Activated CD4-positive, CD25-positive, alpha-beta regulatory T cell (primary cell): Measurements from ENCODE around the gene EPHB6.

ENCODE experiments used
- DNase-seq, 4 experiments: peaks; one replicate each; lab custom pipeline; 2025; lab: John Stamatoyannopoulos, UW

EPHB6 gene

DNA sequence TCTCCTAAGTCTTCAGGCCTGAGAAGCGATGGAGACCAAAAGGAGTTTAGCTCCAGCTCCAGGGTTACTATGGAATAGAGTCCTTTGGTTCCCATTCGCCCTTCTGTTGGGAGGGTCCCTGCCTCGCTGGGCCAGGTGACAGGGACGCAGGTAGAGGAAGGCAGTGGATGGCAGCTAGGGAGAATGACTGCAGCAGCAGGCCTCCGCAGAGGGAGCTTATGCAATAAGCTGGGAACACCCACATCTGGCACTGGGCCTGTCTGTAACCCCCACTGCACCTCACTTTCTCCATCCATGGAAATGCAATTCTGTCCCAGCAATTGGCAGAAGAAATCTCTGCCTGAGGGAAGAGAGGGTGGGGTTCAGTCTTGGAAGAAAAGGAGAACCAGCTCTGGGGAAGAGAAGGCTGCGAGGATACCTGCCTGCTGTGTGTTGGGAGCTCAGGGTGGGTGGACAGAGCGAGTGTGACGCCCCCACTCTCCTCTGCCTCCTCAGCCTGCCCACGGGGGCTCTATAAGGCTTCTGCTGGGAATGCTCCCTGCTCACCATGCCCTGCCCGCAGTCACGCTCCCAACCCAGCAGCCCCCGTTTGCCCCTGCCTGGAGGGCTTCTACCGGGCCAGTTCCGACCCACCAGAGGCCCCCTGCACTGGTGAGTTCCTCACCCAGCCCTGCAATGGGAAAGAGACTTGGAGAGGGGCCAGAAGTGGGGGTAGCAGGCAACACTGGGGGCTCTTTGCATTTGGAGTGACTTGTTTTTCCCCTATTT is 10.3 kb downstream of the EPHB6 start:
- DNase-seq: no peak

DNA sequence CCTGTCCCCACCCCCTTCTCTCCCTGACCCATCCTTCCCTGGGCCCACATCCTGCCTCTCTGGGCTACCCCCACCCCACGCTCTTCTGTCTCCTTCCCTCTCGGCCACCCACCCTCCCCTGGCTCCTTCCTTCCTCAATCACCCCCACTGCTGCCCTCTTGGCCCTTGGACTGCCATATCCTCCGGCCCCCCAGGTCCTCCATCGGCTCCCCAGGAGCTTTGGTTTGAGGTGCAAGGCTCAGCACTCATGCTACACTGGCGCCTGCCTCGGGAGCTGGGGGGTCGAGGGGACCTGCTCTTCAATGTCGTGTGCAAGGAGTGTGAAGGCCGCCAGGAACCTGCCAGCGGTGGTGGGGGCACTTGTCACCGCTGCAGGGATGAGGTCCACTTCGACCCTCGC is 10.9 kb downstream of the EPHB6 start:
- no peak for DNase-seq

DNA sequence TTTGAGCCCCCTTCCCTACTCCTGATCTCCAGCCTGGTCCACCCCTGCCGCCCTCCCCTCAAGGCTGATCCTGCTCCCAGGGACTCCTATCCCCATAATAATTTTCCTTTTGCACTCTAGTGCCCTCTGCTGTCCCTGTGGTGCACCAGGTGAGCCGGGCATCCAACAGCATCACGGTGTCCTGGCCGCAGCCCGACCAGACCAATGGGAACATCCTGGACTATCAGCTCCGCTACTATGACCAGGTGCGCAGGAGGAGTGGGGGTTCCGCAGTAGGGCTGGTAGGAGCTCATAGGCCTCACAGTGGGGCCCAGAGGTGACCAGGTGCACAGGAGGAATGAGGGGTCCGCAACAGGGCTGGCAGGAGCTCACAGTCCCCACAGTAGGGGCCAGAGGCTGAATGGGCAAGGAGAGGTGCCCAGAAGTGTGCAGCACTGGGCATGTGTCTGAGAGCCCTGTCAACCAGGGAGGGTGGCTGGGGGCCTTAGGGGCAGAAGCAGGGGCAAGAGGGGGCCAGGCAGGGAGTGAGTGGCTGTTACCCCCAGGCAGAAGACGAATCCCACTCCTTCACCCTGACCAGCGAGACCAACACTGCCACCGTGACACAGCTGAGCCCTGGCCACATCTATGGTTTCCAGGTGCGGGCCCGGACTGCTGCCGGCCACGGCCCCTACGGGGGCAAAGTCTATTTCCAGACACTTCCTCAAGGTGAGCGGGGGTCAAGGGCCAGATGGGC is 11.7 kb downstream of the EPHB6 start:
- DNase-seq: no peak

DNA sequence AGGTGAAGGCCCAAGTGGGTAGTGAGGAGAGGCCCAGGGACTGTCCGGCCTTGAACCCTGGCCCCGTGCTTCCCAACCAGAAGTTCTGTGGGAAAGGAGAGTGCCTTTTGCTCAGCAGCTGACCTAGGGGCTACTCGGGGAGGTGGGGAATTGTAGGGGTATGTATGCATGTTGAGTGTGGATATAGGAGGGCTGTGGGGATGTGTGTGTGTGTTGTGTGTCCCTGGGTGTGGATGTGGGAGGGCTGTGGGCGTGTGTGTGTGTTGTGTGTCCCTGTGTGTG is 12.2 kb downstream of the EPHB6 start:
- no peak for DNase-seq

DNA sequence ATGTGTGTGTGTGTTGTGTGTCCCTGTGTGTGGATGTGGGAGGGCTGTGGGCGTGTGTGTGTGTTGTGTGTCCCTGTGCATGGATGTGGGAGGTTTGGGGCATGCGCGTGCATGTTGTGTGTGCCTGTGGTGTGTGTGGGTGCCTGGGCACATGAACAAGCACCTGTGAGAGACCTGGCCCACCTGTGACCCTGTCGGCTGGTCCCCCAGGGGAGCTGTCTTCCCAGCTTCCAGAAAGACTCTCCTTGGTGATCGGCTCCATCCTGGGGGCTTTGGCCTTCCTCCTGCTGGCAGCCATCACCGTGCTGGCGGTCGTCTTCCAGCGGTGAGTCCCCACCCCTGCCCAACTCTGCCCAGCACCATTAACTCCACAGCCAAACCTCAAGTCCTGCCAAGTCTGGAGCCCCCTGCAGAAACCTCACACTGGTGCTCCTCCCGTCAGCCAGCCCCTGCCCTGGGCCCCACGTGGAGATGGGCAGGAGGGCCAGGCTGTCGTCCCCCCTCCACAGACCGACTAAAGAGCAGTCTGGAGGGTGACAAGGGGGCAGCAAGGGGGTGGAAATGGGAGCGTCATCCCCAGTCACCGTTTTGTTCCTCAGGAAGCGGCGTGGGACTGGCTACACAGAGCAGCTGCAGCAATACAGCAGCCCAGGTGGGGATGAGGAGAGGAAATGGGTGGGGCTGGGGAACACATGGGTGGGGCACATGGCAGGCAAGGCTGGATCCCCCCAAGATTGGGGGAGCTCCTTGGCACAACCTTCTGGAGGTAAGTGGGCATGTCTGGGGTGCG is 12.7 kb downstream of the EPHB6 start:
- DNase-seq: no peak

DNA sequence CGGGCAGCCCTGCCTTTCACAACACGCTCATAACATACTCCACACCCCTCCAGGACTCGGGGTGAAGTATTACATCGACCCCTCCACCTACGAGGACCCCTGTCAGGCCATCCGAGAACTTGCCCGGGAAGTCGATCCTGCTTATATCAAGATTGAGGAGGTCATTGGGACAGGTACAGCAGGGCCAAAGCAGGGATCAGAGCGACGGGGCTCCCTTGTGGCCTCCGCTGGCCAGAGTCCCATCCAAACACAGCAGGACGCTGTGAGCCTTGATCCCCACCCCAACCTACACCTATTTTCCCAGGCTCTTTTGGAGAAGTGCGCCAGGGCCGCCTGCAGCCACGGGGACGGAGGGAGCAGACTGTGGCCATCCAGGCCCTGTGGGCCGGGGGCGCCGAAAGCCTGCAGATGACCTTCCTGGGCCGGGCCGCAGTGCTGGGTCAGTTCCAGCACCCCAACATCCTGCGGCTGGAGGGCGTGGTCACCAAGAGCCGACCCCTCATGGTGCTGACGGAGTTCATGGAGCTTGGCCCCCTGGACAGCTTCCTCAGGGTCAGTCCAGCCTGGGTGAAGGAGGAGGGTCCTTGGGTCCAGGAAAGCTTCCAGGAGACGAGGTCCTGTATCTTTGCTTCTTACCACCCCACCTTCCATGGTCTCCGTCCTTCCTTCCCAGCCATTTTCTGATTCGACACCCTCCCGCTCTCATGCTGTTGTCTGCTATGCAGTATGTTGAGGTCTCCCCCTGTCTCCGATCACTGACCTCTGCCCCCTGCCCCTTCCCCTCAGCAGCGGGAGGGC is 13.5 kb downstream of the EPHB6 start:
- DNase-seq: no peak

DNA sequence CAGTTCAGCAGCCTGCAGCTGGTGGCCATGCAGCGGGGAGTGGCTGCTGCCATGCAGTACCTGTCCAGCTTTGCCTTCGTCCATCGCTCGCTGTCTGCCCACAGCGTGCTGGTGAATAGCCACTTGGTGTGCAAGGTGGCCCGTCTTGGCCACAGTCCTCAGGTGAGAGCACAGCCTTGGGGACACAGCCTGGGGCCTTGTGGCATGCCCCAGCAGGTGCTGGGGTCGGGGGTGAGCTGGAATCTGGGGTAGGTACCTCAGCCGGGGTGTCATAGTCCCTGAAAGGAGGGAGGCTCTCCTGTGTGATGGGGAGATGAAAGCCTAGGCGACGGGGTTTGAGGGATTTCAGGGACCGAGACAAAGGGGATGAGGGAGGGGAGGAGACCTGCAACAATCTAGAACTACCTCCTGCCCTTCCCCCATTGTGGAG is 14.1 kb downstream of the EPHB6 start:
- no peak for DNase-seq

DNA sequence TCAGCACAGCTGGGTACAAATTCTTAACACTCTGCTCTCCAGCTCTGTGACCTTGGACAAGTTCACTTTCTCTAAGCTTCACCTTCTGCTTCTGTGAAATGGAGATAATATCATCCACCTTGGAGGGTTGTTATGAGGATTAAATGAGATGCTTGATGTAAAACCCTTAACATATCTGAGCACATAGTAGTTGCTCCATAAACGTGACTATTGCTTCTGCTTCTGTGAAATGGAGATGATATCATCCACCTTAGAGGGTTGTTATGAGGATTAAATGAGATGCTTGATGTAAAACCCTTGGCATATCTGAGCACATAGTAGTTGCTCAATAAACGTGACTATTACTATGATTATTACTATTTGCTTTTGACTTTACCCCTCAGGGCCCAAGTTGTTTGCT is 14.6 kb downstream of the EPHB6 start:
- DNase-seq: no peak

DNA sequence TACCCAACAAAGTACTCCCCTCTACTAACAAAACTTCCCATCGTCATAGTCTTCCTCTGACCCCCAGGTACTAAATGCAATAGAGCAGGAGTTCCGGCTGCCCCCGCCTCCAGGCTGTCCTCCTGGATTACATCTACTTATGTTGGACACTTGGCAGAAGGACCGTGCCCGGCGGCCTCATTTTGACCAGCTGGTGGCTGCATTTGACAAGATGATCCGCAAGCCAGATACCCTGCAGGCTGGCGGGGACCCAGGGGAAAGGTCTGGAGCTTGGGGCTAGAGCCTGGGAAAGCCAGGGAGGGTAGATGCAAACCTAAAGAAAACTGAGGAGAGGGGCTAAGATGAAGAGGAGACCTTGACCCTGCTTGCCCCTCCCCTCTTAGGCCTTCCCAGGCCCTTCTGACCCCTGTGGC is 15.3 kb downstream of the EPHB6 start:
- DNase-seq: no peak

DNA sequence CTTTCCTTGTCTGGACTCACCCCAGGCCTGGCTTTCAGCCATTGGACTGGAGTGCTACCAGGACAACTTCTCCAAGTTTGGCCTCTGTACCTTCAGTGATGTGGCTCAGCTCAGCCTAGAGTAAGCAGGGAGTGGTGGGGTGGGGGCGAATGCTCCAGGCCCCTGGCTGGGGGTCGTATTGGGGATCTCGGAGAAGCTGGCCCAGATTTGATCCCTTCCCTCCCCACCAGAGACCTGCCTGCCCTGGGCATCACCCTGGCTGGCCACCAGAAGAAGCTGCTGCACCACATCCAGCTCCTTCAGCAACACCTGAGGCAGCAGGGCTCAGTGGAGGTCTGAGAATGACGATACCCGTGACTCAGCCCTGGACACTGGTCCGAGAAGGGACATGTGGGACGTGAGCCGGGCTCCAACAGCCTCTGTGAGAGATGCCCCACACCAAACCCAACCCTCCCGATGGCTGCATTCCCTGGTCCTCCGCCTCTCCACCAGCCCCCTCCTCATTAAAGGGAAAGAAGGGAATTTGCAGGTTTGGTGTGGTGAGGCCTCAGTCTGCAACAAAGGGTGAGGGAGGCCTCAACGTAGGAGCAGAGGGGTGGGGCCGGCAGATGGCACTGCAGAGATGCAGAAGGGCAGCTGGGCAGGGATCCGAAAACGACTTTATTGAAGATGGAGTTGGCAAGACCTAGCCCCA is 15.8 kb downstream of the EPHB6 start:
- DNase-seq: no peak

DNA sequence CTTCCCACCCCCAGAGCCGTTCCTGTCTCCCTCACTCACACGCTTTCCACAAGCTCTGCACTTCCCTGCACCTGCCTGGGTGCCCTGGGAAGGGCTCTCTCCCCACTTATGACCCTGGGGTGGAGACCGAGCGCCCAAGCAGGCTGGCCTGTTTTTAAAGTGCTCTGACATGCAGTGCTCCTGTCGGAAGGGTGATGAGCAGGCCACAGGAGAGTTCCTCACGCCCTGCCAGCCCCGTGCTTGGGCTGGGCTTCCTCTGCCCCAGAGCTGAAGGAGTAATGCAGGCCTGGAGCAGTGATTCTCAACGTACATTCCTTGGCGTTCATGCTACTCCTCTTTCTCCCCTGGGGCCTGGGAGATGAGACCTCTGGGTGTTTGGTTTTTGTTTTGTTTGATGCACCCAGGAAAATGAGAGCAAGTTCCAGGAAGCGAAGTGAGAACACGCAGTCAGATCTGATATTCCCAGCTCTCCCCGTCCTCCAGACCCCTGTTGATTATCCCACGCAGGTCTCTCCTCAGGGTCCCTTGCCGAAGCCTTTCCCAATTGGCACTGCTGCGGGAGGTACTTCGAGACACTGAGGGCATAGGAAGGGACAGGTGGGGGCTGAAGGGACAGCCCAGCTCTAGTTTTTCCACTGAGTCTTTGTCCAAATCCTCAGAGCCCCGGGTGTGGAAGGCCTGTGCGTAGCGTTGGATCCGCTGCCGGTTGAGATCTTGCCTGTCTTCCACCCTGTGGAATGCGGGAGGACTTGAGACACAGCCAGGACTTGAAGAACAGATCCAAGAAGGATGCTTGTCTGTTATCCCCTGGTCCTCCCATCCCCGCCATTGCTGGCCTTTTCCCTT is 16.6 kb downstream of the EPHB6 start:
- DNase-seq: no peak

DNA sequence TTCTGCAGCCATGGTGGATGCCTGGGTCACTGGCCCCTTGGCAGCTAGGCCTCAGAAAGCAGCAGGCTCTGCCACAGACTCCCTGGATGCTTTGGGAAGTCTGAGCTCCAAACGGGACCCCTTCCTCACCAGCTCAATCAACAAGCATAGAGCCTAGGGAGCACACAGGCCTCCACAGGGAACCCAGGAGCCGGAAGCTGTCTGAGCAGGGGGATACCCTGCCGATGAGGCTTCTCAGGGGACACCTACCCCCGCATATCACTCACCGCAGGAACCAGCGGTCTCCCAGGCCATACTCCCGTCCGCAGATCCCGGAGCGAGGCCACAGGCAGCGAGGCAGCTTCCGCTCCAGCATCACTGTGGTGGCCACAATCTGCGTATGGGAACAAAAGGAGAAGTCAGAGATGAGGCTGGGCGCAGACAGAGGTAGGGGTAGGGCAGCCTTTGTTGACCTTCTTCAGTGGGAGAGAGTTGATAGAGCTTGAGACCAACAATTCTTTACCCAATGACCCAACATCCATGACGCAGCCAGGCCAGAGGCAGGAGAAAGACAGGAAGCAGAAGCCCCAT is 17.3 kb downstream of the EPHB6 start:
- no peak for DNase-seq

DNA sequence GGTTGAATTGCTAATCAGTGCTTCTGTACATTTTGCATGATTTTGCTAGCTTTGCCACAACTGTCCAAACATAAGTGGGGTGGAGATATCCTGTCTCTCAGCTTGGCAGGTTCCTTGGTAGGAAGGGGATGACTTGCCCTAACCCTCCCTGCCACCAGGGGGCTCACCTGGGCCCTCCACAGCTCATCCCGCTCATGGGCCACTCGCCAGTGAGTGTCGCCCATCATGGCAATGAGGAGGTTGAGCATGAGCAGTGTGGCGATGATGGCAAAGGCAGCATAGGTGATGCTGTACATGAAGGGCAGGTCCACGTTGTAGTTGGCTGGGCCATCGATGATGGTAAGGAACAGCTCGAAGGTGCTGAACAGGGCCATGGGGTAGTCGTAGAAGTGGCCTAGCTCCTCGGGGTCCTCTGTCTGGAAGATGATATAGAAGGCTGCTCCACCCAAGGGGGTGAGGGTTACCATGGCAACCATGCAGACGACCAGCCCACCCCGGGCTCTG is 18.5 kb downstream of the EPHB6 start:
- DNase-seq: no peak

DNA sequence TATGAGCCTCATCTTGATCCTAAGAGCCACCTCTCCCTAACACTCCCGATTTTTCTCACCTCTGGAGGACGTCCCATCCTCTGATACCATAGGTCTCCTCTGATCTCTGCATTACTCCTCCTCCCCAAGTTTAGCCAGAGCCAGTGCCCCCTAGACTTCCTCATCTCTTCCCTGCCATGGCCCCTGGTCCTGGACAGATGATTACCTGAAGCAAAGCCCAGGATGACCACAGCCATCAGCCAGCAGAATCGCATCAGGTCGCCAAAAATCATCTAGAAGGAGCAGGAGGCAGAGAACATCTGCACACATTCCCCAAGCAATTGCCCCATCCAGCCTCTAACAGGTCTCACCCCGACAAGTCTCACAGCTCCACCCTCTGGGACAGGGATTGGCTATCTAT is 19.0 kb downstream of the EPHB6 start:
- DNase-seq: no peak

DNA sequence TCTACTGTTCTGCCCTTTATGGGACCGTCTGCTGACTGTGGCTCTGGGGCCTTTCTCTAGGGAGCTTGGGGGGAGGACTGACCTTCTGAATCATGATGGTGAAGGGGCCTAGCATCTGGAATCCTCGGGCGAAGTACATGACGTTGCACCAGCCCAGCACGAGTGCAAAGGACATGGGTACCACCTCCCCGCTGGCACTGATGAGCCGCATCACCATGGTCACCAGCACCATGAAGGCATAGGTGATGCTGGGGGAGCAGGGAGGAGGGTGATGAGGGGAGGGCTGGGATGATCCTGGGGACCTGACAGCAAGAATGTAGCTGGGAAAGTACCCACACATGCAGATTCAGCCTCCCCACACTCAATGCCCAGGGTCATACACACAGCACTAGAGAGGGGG is 19.5 kb downstream of the EPHB6 start:
- no peak for DNase-seq

DNA sequence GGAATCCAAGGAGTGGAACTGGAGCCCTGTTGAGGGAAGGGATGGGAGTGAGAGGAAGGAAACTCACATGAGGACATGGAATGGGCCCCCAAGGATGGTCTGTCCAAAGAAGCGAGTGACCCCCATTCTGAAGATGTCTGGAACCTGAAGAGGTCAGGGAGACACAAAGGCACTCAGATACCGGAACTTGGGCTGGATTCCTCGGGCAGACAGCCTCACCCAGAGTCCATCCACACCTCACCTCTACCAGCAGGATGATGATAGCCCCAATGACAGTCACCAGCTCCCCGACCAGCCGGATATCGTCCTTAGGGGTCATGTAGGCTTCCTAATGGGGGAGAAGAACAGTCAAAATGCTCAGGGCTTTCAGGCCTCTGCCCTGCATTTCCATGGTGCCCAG is 20.0 kb downstream of the EPHB6 start:
- no peak for DNase-seq

DNA sequence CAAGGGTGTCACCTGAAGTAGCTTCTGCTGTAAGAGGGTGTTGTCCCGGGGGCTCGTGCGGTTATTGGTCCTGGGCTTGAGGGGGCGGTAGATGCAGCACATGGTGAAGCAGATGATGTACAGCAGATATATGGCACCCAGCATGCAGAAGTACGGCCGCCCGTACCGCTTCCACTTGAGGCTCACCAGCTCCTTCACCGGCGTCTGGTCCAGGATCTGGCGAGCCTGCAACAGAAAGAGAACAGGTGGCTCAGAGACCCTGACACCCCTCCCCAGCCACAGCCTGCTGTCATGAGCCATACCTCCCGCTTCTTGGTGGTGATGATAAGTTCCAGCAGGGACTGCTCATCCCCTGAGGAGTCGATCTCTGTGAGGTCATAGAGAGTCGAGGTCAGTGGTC is 20.6 kb downstream of the EPHB6 start:
- no peak for DNase-seq

DNA sequence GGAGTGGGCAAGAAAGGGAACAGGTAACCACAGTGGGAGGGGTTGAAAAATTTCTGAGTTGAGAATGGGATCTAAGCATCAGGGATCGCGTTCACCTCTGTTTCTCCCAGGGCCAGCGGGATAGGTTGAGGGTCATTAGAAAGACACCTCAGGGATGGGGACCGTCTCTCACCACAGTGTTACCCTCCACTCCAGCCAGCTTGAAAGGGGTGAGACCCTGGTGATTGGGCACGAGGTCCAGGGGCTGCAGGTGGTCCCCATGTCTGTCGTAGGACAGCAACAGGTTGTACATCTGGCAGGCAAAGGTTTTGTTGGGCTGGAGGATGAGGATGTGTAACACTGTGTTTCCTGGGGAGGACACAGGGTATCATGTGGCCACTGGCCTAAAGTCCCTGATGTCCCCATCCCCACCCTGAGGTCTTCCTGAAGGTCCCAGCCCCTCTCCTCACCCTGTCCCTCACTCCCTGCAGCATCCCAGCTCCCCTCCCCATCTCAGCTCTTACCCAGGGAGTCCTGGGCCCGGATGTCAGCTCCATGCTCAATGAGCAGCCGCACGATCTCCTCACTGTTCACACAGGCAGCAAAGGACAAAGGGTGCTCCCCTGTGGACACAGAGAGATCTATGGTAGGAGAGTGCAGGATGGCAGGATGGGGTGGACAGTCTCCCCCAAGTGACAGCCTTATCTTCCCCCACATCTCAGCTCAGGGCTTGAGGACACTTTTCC is 21.5 kb downstream of the EPHB6 start:
- DNase-seq: no peak
